Activated CD4-positive, CD25-positive, alpha-beta regulatory T cell treated with anti-CD3 and anti-CD28 coated beads, Interleukin-2, amount 50 U/mL, for 16 hours (primary cell): ENCODE measurements around the gene MTA2.

Source experiments
- DNase-seq: peaks from one replicate; pipeline ENCODE4 v3.0.0-alpha.2; 2020; ENCODE audit warnings: low read depth, low spot score

Gene MTA2

DNA sequence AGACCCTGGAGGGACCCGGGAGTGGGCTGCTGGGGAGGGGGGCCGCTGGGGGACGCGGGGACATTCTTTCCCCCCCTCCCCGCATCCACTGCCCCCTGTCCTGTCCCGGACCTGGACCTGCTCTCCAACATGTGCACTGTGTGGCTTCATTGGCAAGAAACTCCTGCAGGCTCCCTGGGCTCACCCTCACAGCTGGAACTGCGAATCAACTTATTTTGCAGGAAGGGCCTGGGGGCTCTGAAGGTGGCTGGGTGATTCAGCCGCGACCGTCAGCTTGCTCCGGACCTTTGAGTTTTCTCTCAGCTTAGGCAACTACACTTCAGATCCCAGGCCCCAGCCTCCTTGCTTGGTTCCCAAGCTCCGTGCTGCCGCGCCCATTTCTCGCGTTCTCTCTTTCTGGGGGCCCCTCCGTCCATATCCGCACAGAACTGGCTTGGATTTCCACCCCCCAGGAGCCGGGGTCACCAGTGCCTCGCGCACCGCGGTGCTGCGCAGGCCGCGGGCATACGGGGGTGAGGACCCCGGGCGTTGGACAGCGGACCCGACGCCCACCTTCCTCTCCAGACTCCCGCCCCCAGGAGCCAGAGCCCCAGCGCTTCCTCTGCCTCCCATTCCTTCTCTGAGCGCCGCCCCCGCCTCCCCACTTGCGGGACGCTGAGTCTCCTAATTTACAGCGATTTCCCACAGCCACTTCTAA, 54.6 kb downstream of the MTA2 start:
- no peak for DNase-seq

DNA sequence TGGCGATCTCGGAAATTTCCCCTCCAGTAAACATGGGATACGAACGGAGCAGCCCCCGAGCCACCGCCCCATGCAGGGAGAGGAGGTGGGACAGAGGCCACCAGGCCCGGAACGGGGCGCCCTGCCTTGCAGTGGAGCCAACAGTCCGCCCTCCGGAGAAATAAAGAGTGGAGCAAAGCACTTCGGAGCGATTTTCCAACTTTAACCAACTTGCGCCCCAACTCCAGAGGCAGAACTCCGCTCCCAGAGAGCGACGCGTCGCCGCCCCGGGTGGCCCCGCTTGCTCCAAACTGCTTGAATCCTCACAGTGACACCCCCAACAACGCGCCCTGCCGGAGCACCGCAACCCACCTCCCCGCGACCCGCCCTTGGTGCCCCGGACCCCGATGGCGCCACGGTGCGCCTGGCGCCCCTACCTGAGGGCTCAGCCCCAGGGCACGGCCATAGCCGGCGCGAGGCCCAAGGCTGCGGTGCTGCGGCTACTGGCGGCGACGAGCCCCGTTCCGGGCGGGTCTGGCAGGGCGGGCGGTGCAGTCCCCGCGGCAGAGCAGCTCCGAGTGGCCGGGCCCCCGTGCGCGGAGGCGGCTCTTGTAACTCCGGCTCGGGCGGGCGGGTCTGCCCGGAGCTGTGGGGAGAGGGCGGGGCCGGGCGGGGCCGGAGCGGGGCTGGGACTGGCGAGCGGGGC, 55.3 kb downstream of the MTA2 start, which contains the start of gene AHNAK:
TSS of gene AHNAK (minus strand) at position 563 of the 685 bp plus-strand sequence. CDS start 10,708 bp downstream, outside the sequence.
- no peak for DNase-seq

DNA sequence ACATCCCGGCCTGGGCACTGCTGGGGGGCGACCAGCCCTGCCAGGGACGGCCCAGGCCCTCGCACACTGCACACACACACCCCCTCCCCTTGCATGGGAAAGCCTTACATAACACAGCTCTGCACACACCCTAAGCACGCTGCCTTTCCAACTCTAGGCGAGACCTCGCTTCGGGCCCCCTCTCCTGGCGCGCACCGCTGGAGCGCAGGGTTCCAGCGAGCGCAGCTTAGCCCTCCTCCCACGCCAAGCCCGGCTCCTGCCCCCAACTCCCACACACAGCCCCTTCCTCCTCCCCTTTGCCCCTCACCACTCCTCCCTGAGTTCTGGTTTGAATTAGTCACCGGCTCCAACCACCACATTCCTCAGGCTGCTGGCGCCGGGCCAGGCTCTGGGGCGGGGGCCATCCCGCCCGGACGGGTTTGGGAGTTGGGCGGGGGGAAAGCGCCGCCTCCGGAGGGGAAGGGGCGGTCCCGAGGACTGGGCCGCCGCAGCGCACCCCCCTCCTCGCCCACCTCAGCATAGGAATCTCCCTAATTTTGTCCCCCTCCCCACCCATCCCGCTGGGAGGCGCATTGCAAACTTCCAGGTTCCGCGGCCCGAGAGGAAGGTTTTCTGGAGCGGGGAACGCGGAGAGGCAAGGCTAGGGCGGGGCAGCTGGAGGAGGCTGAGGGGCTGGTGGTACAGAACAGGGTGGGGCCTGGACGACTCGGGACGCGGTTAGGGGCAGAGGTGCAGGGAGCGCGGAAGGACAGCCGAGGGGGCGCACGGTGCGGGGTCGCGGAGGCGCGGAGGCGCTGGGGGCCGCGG, 56.0 kb downstream of the MTA2 start:
- DNase-seq, result no peak

DNA sequence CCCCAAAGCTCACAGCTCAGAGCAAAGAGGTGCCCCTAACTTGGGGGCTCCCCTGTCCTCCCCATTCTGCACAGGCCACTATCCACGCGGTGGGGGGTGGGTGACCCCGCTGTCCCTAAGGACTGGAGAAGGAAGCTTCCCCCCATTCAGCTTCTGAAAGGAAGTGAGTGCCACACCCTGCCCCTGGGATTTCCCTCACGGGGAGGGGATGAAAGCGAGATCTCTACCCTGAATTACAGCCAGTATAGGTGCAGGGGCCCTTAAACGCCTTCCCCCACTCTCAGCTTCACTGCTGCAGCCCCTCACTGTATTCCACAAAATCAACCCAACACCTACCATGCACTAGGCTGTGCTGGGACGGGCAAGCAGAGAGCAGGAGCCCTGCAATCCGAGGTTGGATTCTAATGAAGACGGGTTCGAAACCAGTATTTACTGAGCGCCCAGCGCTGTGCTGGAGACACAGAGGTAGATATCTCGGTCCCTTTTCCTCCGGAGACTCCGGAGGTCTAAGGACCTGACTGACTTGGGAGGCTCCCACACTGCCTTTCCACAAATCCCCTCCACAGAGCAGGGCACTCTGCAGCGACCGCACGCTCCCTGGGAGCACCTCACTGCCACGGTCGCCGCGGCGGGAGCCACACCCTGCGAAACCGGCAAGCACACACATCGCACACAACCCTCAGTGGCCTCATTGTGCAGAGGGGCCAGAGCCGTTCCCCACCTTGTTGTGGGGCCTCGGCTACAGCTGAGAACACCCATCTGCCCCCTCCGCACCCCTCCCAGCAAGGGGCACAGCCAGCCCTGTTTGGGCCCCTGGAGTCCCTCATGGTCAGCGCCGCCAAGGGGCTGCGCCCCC, 56.9 kb downstream of the MTA2 start:
- no peak for DNase-seq

DNA sequence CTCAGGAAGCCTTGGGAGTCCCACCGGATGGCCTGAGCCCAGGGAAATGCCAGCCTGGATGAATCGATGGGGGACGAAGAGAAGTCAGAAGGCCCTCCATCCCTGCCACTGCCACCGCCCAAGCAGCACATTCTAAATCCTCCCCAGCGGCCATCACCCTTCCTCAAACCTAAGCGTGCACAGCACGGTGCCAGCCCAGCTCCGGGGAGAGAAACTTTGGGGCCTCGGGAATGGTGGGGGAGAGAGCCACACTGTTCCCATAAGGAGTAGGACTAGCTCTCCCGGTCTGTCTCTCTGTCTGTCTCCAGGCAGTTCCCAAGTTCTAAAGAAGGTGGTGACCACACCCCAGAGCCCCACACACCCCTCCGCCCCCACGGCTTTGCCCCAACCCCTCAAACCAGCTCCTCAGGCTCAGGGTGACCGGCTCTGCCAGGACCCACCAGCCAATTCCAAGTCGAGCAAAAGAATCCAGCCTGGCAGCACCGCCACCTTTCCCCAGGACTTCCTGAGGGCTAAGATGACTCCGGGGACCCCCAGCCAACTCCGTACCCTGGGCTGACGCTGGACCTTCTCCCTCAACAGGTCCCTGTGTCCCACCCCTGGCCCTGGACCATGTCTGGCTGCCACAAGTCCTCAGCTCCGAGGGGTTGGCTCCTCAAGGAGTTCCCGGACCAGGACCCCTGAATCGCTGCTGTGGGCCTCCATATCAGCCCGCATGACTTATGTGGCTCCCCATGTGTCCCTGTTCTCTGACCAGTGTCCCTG, 57.8 kb downstream of the MTA2 start:
- no peak for DNase-seq
